Measurements from ENCODE around the gene GLRA3.
"Not testable (repeated sequence)": the region's sequence is repeated elsewhere in the genome, so short reads cannot be mapped to it uniquely, and the experiment has no call there.

Gene GLRA3

GRCh38 chr4:174640146-174640545, 188.9 kb downstream of the GLRA3 start:
- H3K9me3 ChIP-seq = no peaks in the 10 kb centered on the region
- no peak overlapping the region for H3K4me3 ChIP-seq
- H3K9ac ChIP-seq = no peak overlapping the region
- H3K36me3 ChIP-seq = no peaks in the 10 kb centered on the region
- no peak overlapping the region for H3K4me2 ChIP-seq
- no peaks in the 10 kb centered on the region for H3K4me1 ChIP-seq
- no peak overlapping the region for H3K27ac ChIP-seq
- no peak for TF ChIP-seq Cebpa-rat (IDR thresholded peaks at IDR 0.05)
- H3K27me3 ChIP-seq = no peaks in the 10 kb centered on the region
- no peaks in the 10 kb centered on the region for H4K20me1 ChIP-seq

GRCh38 chr4:174635732-174636131, 193.3 kb downstream of the GLRA3 start:
- H3K27ac ChIP-seq = no peak overlapping the region
- H3K36me3 ChIP-seq = no peaks in the 10 kb centered on the region
- H3K27me3 ChIP-seq = no peaks in the 10 kb centered on the region
- no peak overlapping the region for H3K4me2 ChIP-seq
- H3K4me1 ChIP-seq = no peaks in the 10 kb centered on the region
- no peak overlapping the region for H3K4me3 ChIP-seq
- TF ChIP-seq Cebpa-rat (IDR thresholded peaks at IDR 0.05) = no peak
- no peak overlapping the region for H3K9ac ChIP-seq
- no peaks in the 10 kb centered on the region for H4K20me1 ChIP-seq
- no peaks in the 10 kb centered on the region for H3K9me3 ChIP-seq

- H3K9me3 ChIP-seq = no peaks in the 10 kb centered on the region
- no peak overlapping the region for H3K27ac ChIP-seq
- H3K4me2 ChIP-seq = no peak overlapping the region
- H4K20me1 ChIP-seq = no peaks in the 10 kb centered on the region
- no peak overlapping the region for H3K4me3 ChIP-seq
- no peaks in the 10 kb centered on the region for H3K4me1 ChIP-seq
- H3K9ac ChIP-seq = no peak overlapping the region
- no peak for TF ChIP-seq Cebpa-rat (IDR thresholded peaks at IDR 0.05)
- H3K27me3 ChIP-seq = no peaks in the 10 kb centered on the region
- no peaks in the 10 kb centered on the region for H3K36me3 ChIP-seq
These were observed 195.6 kb downstream of the GLRA3 start for GRCh38 chr4:174633399-174633798.

GRCh38 chr4:174631901-174632758, 196.9 kb downstream of the GLRA3 start:
- TF ChIP-seq Cebpa-rat (IDR thresholded peaks at IDR 0.05) = no peak
- Histone ChIP-seq H4K20me1 (no peaks in the 10 kb centered on the region), H3K9ac (no peak overlapping the region), H3K4me3 (no peak overlapping the region), H3K9me3 (no peaks in the 10 kb centered on the region), H3K27ac (no peak overlapping the region), H3K36me3 (no peaks in the 10 kb centered on the region), H3K4me2 (no peak overlapping the region), H3K4me1 (no peaks in the 10 kb centered on the region), H3K27me3 (no peaks in the 10 kb centered on the region)

GRCh38 chr4:174629907-174630450, 199.1 kb downstream of the GLRA3 start:
- H3K9me3 ChIP-seq, H3K4me1 ChIP-seq, H3K9ac ChIP-seq, H3K4me3 ChIP-seq, H3K27ac ChIP-seq, H3K27me3 ChIP-seq, H3K36me3 ChIP-seq, H3K4me2 ChIP-seq, H4K20me1 ChIP-seq: not testable (repeated sequence)

- H3K4me1 ChIP-seq = no peaks in the 10 kb centered on the region
- H3K9ac ChIP-seq = no peak overlapping the region
- H3K27ac ChIP-seq = no peak overlapping the region
- H3K27me3 ChIP-seq = no peaks in the 10 kb centered on the region
- no peaks in the 10 kb centered on the region for H3K36me3 ChIP-seq
- no peaks in the 10 kb centered on the region for H3K9me3 ChIP-seq
- H3K4me3 ChIP-seq = no peak overlapping the region
- no peak for TF ChIP-seq Cebpa-rat (IDR thresholded peaks at IDR 0.05)
- H3K4me2 ChIP-seq = no peak overlapping the region
- no peaks in the 10 kb centered on the region for H4K20me1 ChIP-seq
These were observed 199.8 kb downstream of the GLRA3 start for GRCh38 chr4:174629265-174629664.

GRCh38 chr4:174628191-174628590, 200.9 kb downstream of the GLRA3 start:
- Histone ChIP-seq H3K9me3 (no peaks in the 10 kb centered on the region), H4K20me1 (no peaks in the 10 kb centered on the region), H3K4me2 (no peak overlapping the region), H3K27ac (no peak overlapping the region), H3K9ac (no peak overlapping the region), H3K4me3 (no peak overlapping the region), H3K36me3 (no peaks in the 10 kb centered on the region), H3K4me1 (no peaks in the 10 kb centered on the region), H3K27me3 (no peaks in the 10 kb centered on the region)
- TF ChIP-seq Cebpa-rat (IDR thresholded peaks at IDR 0.05) = no peak

GRCh38 chr4:174627473-174627872, 201.6 kb downstream of the GLRA3 start:
- Histone ChIP-seq H3K9ac (no peak overlapping the region), H3K27ac (no peak overlapping the region), H3K36me3 (no peaks in the 10 kb centered on the region), H3K27me3 (no peaks in the 10 kb centered on the region), H3K4me3 (no peak overlapping the region), H4K20me1 (no peaks in the 10 kb centered on the region), H3K4me2 (no peak overlapping the region), H3K4me1 (no peaks in the 10 kb centered on the region), H3K9me3 (no peaks in the 10 kb centered on the region)
- TF ChIP-seq Cebpa-rat (IDR thresholded peaks at IDR 0.05) = no peak

GRCh38 chr4:174626342-174627008, 202.6 kb downstream of the GLRA3 start:
- Histone ChIP-seq H3K36me3 (no peaks in the 10 kb centered on the region), H3K27me3 (no peaks in the 10 kb centered on the region), H3K4me3 (no peak overlapping the region), H3K9ac (no peak overlapping the region), H3K4me2 (no peak overlapping the region), H3K4me1 (no peaks in the 10 kb centered on the region), H3K27ac (no peak overlapping the region), H4K20me1 (no peaks in the 10 kb centered on the region), H3K9me3 (no peaks in the 10 kb centered on the region)
- TF ChIP-seq Cebpa-rat (IDR thresholded peaks at IDR 0.05) = no peak

GRCh38 chr4:174616661-174617060, 212.4 kb downstream of the GLRA3 start:
- peaks cover 16% of the 10 kb centered on the region for H3K9me3 ChIP-seq
- H4K20me1 ChIP-seq = no peaks in the 10 kb centered on the region
- H3K4me1 ChIP-seq = no peaks in the 10 kb centered on the region
- H3K36me3 ChIP-seq = no peaks in the 10 kb centered on the region
- H3K9ac ChIP-seq = no peak overlapping the region
- H3K27me3 ChIP-seq = no peaks in the 10 kb centered on the region
- no peak overlapping the region for H3K27ac ChIP-seq
- no peak overlapping the region for H3K4me3 ChIP-seq
- no peak overlapping the region for H3K4me2 ChIP-seq
- TF ChIP-seq Cebpa-rat (IDR thresholded peaks at IDR 0.05) = no peak
